Endothelial cell of umbilical vein (primary cell): Measurements from ENCODE around the gene OXER1. TPM values are rescaled to one million over a fixed set of nuclear protein-coding genes. Genes with fewer than 3 reads are reported as not detected.

ENCODE experiments used
- BruUV-seq: library from RNA; stranded (reverse); fragments of 400-500 nt; replicated peaks from 2 replicates; lab custom pipeline; 2021; lab: Mats Ljungman, UMichigan
- CTCF ChIA-PET: fragments of 300-600, 350-600 bp; sonication (Branson Sonifier 250); formaldehyde crosslinking; loops from one replicate; lab custom pipeline; 2021; ENCODE audit warnings: antibody characterized with exemption, inconsistent platforms; lab: Charles Lee
- POLR2A ChIA-PET: fragments of 300-600, 350-600 bp; sonication (Branson Sonifier 250); formaldehyde crosslinking; loops from one replicate; lab custom pipeline; 2021; ENCODE audit warnings: antibody characterized with exemption, inconsistent platforms; lab: Charles Lee
- DNase-seq: peaks from one replicate; pipeline ENCODE4 v3.0.0-alpha.2; 2011; ENCODE audit warnings: low read depth, low spot score
- FAIRE-seq: peaks from 2 replicates; lab custom pipeline; 2011; peaks lifted over from hg19 to GRCh38; lab: Jason Lieb, UNC
- H2AFZ ChIP-seq: 2 replicates; pipeline ENCODE4 v1.6.0; 2012; ENCODE audit warnings: low read depth, low read length, control low read depth, inconsistent platforms
- H3K27ac ChIP-seq: 2 replicates; pipeline ENCODE4 v1.5.1; 2011; ENCODE audit warnings: low read depth, mild to moderate bottlenecking, control low read depth, low read length, moderate library complexity; ENCODE audit not compliant: insufficient read depth
- H3K27me3 ChIP-seq, 2 experiments: 2 replicates each; pipeline versions ENCODE4 v1.6.0 to v1.6.1; 2011; ENCODE audit warnings: low read length in 2 of 2, mixed read lengths in 1 of 2; ENCODE audit not compliant: control insufficient read depth in 2 of 2, insufficient read depth in 2 of 2
- H3K36me3 ChIP-seq, 2 experiments: 2 replicates in 1 of 2; 3 replicates in 1 of 2; pipeline ENCODE4 v1.5.1; 2011; ENCODE audit warnings: low read length in 2 of 2, mild to moderate bottlenecking in 1 of 2, moderate library complexity in 1 of 2; ENCODE audit not compliant: control insufficient read depth in 2 of 2, insufficient read depth in 2 of 2; ENCODE audit errors: extremely low read depth in 1 of 2
- H3K4me1 ChIP-seq: 3 replicates; pipeline ENCODE4 v1.5.1; 2011; ENCODE audit warnings: mild to moderate bottlenecking, low read length; ENCODE audit not compliant: control insufficient read depth, insufficient read depth; ENCODE audit errors: extremely low read depth
- H3K4me2 ChIP-seq: 2 replicates; pipeline ENCODE4 v1.6.1; 2011; ENCODE audit warnings: low read length, control low read depth, mixed read lengths; ENCODE audit not compliant: insufficient read depth
- H3K4me3 ChIP-seq, 3 experiments: fragments of 200-600 bp in 1 of 3; sonication (generic), shearing (Covaris generic) in 1 of 3; replicated peaks in 1 of 3; 2 replicates each; pipeline ENCODE4 v1.5.1; 2011 to 2016; ENCODE audit warnings: control low read depth in 3 of 3, low read length in 3 of 3, mild to moderate bottlenecking in 2 of 3, inconsistent platforms in 1 of 3, low read depth in 1 of 3, moderate library complexity in 1 of 3; ENCODE audit not compliant: insufficient read depth in 1 of 3
- H3K79me2 ChIP-seq: 2 replicates; pipeline ENCODE4 v1.6.0; 2012; ENCODE audit warnings: low read length, inconsistent platforms; ENCODE audit not compliant: control insufficient read depth, insufficient read depth
- H3K9ac ChIP-seq: replicated peaks from 2 replicates; pipeline ENCODE3; 2011; ENCODE audit warnings: low read length, control low read depth; ENCODE audit not compliant: insufficient read depth; ENCODE audit errors: extremely low read depth
- H3K9me1 ChIP-seq: replicated peaks from 3 replicates; pipeline ENCODE4 v1.6.0; 2011; ENCODE audit warnings: mild to moderate bottlenecking, low read length; ENCODE audit not compliant: control insufficient read depth, insufficient read depth; ENCODE audit errors: extremely low read depth
- H3K9me3 ChIP-seq: replicated peaks from 2 replicates; pipeline ENCODE4 v1.5.1; 2012; ENCODE audit warnings: low read length, inconsistent platforms; ENCODE audit not compliant: control insufficient read depth, insufficient read depth
- H4K20me1 ChIP-seq: replicated peaks from 2 replicates; pipeline ENCODE3; 2011; ENCODE audit warnings: mild to moderate bottlenecking, low read length; ENCODE audit not compliant: control insufficient read depth, insufficient read depth; ENCODE audit errors: extremely low read depth
- CTCF ChIP-seq, 2 donors: IDR thresholded peaks; 1 replicate in 1 of 2; 2 replicates in 1 of 2; pipeline ENCODE4 v1.5.1; 2011; ENCODE audit warnings: low read length in 2 of 2, mild to moderate bottlenecking in 2 of 2, moderate library complexity in 2 of 2, control low read depth in 1 of 2, inconsistent platforms in 1 of 2, low read depth in 1 of 2; ENCODE audit not compliant: insufficient read depth in 1 of 2; ENCODE audit errors: extremely low read depth in 1 of 2
- FOS ChIP-seq: IDR thresholded peaks from 2 replicates; pipeline ENCODE4 v1.6.1; 2011; ENCODE audit warnings: mild to moderate bottlenecking, low read length, moderate library complexity, borderline replicate concordance; ENCODE audit not compliant: insufficient read depth
- JUN ChIP-seq: IDR thresholded peaks from 2 replicates; pipeline ENCODE4 v1.6.1; 2011; ENCODE audit warnings: borderline replicate concordance, low read depth; ENCODE audit not compliant: insufficient read length, insufficient read depth
- MAX ChIP-seq: IDR thresholded peaks from 2 replicates; pipeline ENCODE4 v1.6.1; 2011; ENCODE audit not compliant: insufficient read depth, insufficient read length
- MYC ChIP-seq: IDR thresholded peaks from one replicate; pipeline ENCODE4 v1.6.1; 2011; ENCODE audit warnings: mild to moderate bottlenecking, low read depth, low read length
- POLR2A ChIP-seq: IDR thresholded peaks from 2 replicates; pipeline ENCODE4 v1.6.1; 2012; ENCODE audit warnings: low read depth, mild to moderate bottlenecking, control low read depth, low read length
- dilution Hi-C: fragments of 300-500 bp; cut with MboI; formaldehyde crosslinking; loops from one replicate; pipeline ENCODE4 v1.15.0; 2019; ENCODE audit warnings: low sequenced_read_pairs; ENCODE audit not compliant: extremely low pct_ligation_motif_present
- intact Hi-C: fragments of 100-400 bp; cut with micrococcal nuclease; formaldehyde crosslinking; loops from one replicate; pipeline ENCODE4 v1.10.0; 2022
- polyA plus RNA-seq, 4 experiments: library from polyadenylated mRNA; depleted of rRNA in 3 of 4; stranded (reverse) in 3 of 4; unstranded in 1 of 4; fragments of >200 nt; gene quantifications; 2 replicates each; pipeline versions ENCODE4 v1.2.1 to v1.2.3, GENCODE V29; 2011 to 2012; ENCODE audit warnings: missing spikeins in 1 of 4
- total RNA-seq: library from RNA; stranded (reverse); gene quantifications from 2 replicates; pipeline ENCODE4 v1.2.3, GENCODE V29; 2021

The OXER1 gene
- total and polyA plus RNA-seq, 2 donors (not counting 3 experiments of a cell fraction or from before 2014, with no cell fraction given), result 0.18 TPM

- Histone ChIP-seq H2AFZ (no peak overlapping the region), H3K79me2 (no peaks in the 10 kb centered on the region), H3K27ac (no peak overlapping the region), H3K27me3 (no peaks in the 10 kb centered on the region), H3K36me3 (peaks cover 0 to 7% of the 10 kb centered on the region in 2 experiments), H3K9ac (no peak overlapping the region), H4K20me1 (no peaks in the 10 kb centered on the region), H3K9me1 (no peaks in the 10 kb centered on the region), H3K9me3 (no peaks in the 10 kb centered on the region), H3K4me3 (no peak overlapping the region), H3K4me2 (no peak overlapping the region), H3K4me1 (no peaks in the 10 kb centered on the region)
- DNase-seq, result no peak
- no peak for FAIRE-seq
- intact Hi-C loops, result no loop called here
- TF ChIP-seq FOS (no peak), MYC (no peak), MAX (no peak), CTCF (IDR thresholded peaks at IDR 0.05; ENCODE audit: extremely low read depth in 1 of 2, insufficient read depth in 1 of 2, low read depth in 1 of 2, low read length in 2 of 2) (no peak), JUN (no peak), POLR2A (no peak)
- dilution Hi-C loops, result no loop called here
- BruUV-seq, result no TSS peak
- ChIA-PET POLR2A (no interaction called here), CTCF (interaction anchor here (0.6 to 0.7 kb wide), 2 partner anchors 9 to 296 kb away, joined by 3 read pairs; no protein-coding TSS in a partner anchor)
These were observed 10.8 kb downstream of the OXER1 start for GRCh38 chr2:42752816-42753813.
